GM23338 (cell line): Measurements from ENCODE around the gene DRC7. TPM values are rescaled to one million over a fixed set of nuclear protein-coding genes. Genes with fewer than 3 reads are reported as not detected.

Experiments used
- ATAC-seq: fragments of 200-7000 bp; cut with Tn5 transposase; 3 replicates; pipeline ENCODE4 v1.9.1; 2020
- DNase-seq: peaks from one replicate; pipeline ENCODE4 v3.0.0-alpha.2; 2015; ENCODE audit warnings: low spot score
- H2AFZ ChIP-seq: fragments of 200-600 bp; sonication (generic); 2 replicates; pipeline ENCODE4 v1.8.0; 2016; ENCODE audit warnings: antibody characterized with exemption, mild to moderate bottlenecking, moderate library complexity
- H3F3A ChIP-seq: fragments of 200-600 bp; sonication (generic); replicated peaks from 2 replicates; pipeline ENCODE4 v1.8.0; 2017; ENCODE audit warnings: antibody characterized with exemption, mixed run types, low read depth
- H3K27ac ChIP-seq: fragments of 200-600 bp; sonication (generic); 2 replicates; pipeline ENCODE4 v1.6.1; 2016; ENCODE audit warnings: low read depth
- H3K27me3 ChIP-seq: fragments of 200-600 bp; sonication (generic); 2 replicates; pipeline ENCODE4 v1.8.0; 2016; ENCODE audit warnings: mild to moderate bottlenecking, mixed run types, moderate library complexity; ENCODE audit not compliant: insufficient read depth
- H3K36me3 ChIP-seq: fragments of 200-600 bp; sonication (generic); 2 replicates; pipeline ENCODE4 v1.8.0; 2016; ENCODE audit warnings: mild to moderate bottlenecking; ENCODE audit not compliant: insufficient read depth
- H3K4me1 ChIP-seq: fragments of 200-600 bp; sonication (generic); 2 replicates; pipeline ENCODE4 v1.8.0; 2016; ENCODE audit warnings: mild to moderate bottlenecking, moderate library complexity; ENCODE audit not compliant: insufficient read depth
- H3K4me2 ChIP-seq: fragments of 200-600 bp; sonication (generic); 2 replicates; pipeline ENCODE4 v1.7.1; 2017; ENCODE audit warnings: mixed run types
- H3K4me3 ChIP-seq: fragments of 200-600 bp; sonication (generic); 2 replicates; pipeline ENCODE4 v1.6.1; 2016; ENCODE audit warnings: mixed run types
- H3K79me2 ChIP-seq: fragments of 200-600 bp; sonication (generic); replicated peaks from 2 replicates; pipeline ENCODE4 v1.8.0; 2017; ENCODE audit warnings: mild to moderate bottlenecking; ENCODE audit not compliant: insufficient read depth
- H3K9me2 ChIP-seq: fragments of 200-600 bp; sonication (generic); 2 replicates; pipeline ENCODE4 v1.8.0; 2017; ENCODE audit not compliant: insufficient read depth
- H4K20me1 ChIP-seq: fragments of 200-600 bp; sonication (generic); replicated peaks from 2 replicates; pipeline ENCODE4 v1.8.0; 2017; ENCODE audit warnings: mild to moderate bottlenecking; ENCODE audit not compliant: insufficient read depth
- H3K27ac Mint-ChIP-seq: 2 replicates; pipeline ENCODE4 v1.8.0; 2020; ENCODE audit warnings: inconsistent platforms, mild to moderate bottlenecking, moderate library complexity, mixed read lengths
- H3K27me3 Mint-ChIP-seq: 3 replicates; pipeline ENCODE4 v1.8.0; 2022; ENCODE audit warnings: low read depth, mild to moderate bottlenecking, moderate library complexity, mixed read lengths, inconsistent platforms; ENCODE audit not compliant: insufficient read depth, poor library complexity
- H3K36me3 Mint-ChIP-seq: 3 replicates; pipeline ENCODE4 v1.8.0; 2021; ENCODE audit warnings: low read depth, mild to moderate bottlenecking, inconsistent platforms, moderate library complexity, mixed read lengths
- H3K4me1 Mint-ChIP-seq: 3 replicates; pipeline ENCODE4 v1.8.0; 2020; ENCODE audit warnings: mild to moderate bottlenecking, inconsistent platforms, mixed read lengths
- H3K4me3 Mint-ChIP-seq: 3 replicates; pipeline ENCODE4 v1.8.0; 2021; ENCODE audit warnings: moderate library complexity, mild to moderate bottlenecking, inconsistent platforms, mixed read lengths
- H3K9me3 Mint-ChIP-seq: 3 replicates; pipeline ENCODE4 v1.8.0; 2020; ENCODE audit warnings: moderate library complexity, mild to moderate bottlenecking, inconsistent platforms, mixed read lengths
- CREB1 ChIP-seq: fragments of 250-450 bp; sonication (Bioruptor Pico); IDR thresholded peaks from 2 replicates; pipeline ENCODE4 v1.5.0; 2020; ENCODE audit warnings: low read depth, mild to moderate bottlenecking, moderate library complexity
- EZH2 ChIP-seq: fragments of 200-600 bp; sonication (generic); IDR thresholded peaks from one replicate; pipeline ENCODE4 v1.8.0; 2017; ENCODE audit warnings: antibody characterized with exemption, mild to moderate bottlenecking, low read depth; ENCODE audit not compliant: unreplicated experiment
- EZH2phosphoT487 ChIP-seq: fragments of 200-600 bp; sonication (generic); IDR thresholded peaks from one replicate; pipeline ENCODE4 v1.8.1; 2018; ENCODE audit warnings: antibody characterized with exemption; ENCODE audit not compliant: unreplicated experiment
- JUNB ChIP-seq: IDR thresholded peaks from one replicate; pipeline ENCODE4 v1.6.1; 2016; ENCODE audit warnings: antibody characterized with exemption; ENCODE audit not compliant: unreplicated experiment
- NANOG ChIP-seq: IDR thresholded peaks from 2 replicates; pipeline ENCODE4 v1.6.1; 2016; ENCODE audit warnings: antibody characterized with exemption, borderline replicate concordance
- POLR2AphosphoS5 ChIP-seq: IDR thresholded peaks from 2 replicates; pipeline ENCODE4 v1.6.1; 2016; ENCODE audit warnings: antibody characterized with exemption, low read depth
- STAT1 ChIP-seq: IDR thresholded peaks from one replicate; pipeline ENCODE4 v1.6.1; 2016; ENCODE audit warnings: antibody characterized with exemption; ENCODE audit not compliant: unreplicated experiment
- ZNF331 ChIP-seq: fragments of 250-450 bp; sonication (Bioruptor Pico); IDR thresholded peaks from 2 replicates; pipeline ENCODE4 v1.5.0; 2020; ENCODE audit warnings: low read depth, mild to moderate bottlenecking, moderate library complexity
- ZNF462 ChIP-seq: fragments of 250-450 bp; sonication (Bioruptor Pico); IDR thresholded peaks from 2 replicates; pipeline ENCODE4 v1.5.0; 2020; ENCODE audit warnings: mild to moderate bottlenecking, moderate library complexity
- polyA plus RNA-seq: library from polyadenylated mRNA; unstranded; fragments of >200 nt; fragmentation: Nextera tagmentation; extraction: Ambion mirVana; gene quantifications from 2 replicates; pipeline ENCODE4 v1.2.1, GENCODE V29; 2016
- total RNA-seq: library from RNA; depleted of rRNA; stranded (reverse); fragments of >200 nt; shearing (Covaris generic); gene quantifications from 2 replicates; pipeline ENCODE4 v1.2.3, GENCODE V29; 2014
- TF ChIP-seq, protein P1 (sequence below), 2 experiments: fragments of 200-600 bp in 1 of 2; sonication (generic) in 1 of 2; conservative IDR thresholded peaks; 2 replicates each; pipeline versions ENCODE4 v1.5.1 to v1.6.1; 2016 to 2017; ENCODE audit warnings: antibody characterized with exemption in 2 of 2, low read depth in 2 of 2, mild to moderate bottlenecking in 2 of 2, moderate library complexity in 1 of 2
- TF ChIP-seq, protein P2 (sequence below): IDR thresholded peaks from 2 replicates; pipeline ENCODE4 v1.6.1; 2016; ENCODE audit warnings: antibody characterized with exemption
- TF ChIP-seq, protein P3 (sequence below): IDR thresholded peaks from one replicate; pipeline ENCODE4 v1.6.1; 2018; ENCODE audit warnings: antibody characterized with exemption; ENCODE audit not compliant: unreplicated experiment

The DRC7 gene
- total and polyA plus RNA-seq, 2 experiments from 2014 or later, result not detected

GRCh38 chr16:57743458-57743857 is 48.9 kb downstream of the DRC7 start (continued):
- TF ChIP-seq, protein P1, sequence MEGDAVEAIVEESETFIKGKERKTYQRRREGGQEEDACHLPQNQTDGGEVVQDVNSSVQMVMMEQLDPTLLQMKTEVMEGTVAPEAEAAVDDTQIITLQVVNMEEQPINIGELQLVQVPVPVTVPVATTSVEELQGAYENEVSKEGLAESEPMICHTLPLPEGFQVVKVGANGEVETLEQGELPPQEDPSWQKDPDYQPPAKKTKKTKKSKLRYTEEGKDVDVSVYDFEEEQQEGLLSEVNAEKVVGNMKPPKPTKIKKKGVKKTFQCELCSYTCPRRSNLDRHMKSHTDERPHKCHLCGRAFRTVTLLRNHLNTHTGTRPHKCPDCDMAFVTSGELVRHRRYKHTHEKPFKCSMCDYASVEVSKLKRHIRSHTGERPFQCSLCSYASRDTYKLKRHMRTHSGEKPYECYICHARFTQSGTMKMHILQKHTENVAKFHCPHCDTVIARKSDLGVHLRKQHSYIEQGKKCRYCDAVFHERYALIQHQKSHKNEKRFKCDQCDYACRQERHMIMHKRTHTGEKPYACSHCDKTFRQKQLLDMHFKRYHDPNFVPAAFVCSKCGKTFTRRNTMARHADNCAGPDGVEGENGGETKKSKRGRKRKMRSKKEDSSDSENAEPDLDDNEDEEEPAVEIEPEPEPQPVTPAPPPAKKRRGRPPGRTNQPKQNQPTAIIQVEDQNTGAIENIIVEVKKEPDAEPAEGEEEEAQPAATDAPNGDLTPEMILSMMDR (conservative IDR thresholded peaks at IDR 0.05; ENCODE audit: low read depth in 2 of 2), result no peak
- no peak for TF ChIP-seq EZH2phosphoT487
- TF ChIP-seq ZNF331, result no peak
- TF ChIP-seq CREB1, result no peak
- TF ChIP-seq EZH2, result no peak
- TF ChIP-seq, protein P2, sequence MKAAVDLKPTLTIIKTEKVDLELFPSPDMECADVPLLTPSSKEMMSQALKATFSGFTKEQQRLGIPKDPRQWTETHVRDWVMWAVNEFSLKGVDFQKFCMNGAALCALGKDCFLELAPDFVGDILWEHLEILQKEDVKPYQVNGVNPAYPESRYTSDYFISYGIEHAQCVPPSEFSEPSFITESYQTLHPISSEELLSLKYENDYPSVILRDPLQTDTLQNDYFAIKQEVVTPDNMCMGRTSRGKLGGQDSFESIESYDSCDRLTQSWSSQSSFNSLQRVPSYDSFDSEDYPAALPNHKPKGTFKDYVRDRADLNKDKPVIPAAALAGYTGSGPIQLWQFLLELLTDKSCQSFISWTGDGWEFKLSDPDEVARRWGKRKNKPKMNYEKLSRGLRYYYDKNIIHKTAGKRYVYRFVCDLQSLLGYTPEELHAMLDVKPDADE, result no peak
- TF ChIP-seq, protein P3, sequence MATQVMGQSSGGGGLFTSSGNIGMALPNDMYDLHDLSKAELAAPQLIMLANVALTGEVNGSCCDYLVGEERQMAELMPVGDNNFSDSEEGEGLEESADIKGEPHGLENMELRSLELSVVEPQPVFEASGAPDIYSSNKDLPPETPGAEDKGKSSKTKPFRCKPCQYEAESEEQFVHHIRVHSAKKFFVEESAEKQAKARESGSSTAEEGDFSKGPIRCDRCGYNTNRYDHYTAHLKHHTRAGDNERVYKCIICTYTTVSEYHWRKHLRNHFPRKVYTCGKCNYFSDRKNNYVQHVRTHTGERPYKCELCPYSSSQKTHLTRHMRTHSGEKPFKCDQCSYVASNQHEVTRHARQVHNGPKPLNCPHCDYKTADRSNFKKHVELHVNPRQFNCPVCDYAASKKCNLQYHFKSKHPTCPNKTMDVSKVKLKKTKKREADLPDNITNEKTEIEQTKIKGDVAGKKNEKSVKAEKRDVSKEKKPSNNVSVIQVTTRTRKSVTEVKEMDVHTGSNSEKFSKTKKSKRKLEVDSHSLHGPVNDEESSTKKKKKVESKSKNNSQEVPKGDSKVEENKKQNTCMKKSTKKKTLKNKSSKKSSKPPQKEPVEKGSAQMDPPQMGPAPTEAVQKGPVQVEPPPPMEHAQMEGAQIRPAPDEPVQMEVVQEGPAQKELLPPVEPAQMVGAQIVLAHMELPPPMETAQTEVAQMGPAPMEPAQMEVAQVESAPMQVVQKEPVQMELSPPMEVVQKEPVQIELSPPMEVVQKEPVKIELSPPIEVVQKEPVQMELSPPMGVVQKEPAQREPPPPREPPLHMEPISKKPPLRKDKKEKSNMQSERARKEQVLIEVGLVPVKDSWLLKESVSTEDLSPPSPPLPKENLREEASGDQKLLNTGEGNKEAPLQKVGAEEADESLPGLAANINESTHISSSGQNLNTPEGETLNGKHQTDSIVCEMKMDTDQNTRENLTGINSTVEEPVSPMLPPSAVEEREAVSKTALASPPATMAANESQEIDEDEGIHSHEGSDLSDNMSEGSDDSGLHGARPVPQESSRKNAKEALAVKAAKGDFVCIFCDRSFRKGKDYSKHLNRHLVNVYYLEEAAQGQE, result no peak

- no peaks in the 10 kb centered on the region; the same call in 2 of the 3 replicates for H3K4me1 Mint-ChIP-seq
- no peak overlapping the region for H3K27ac Mint-ChIP-seq
- TF ChIP-seq NANOG, result no peak
- TF ChIP-seq EZH2, result no peak
- TF ChIP-seq EZH2phosphoT487, result no peak
- no peak for TF ChIP-seq CREB1
- no peak for TF ChIP-seq POLR2AphosphoS5
- no peak for TF ChIP-seq ZNF462 (CRISPR knock-in tag)
- TF ChIP-seq STAT1, result no peak
- no peak for TF ChIP-seq JUNB
- no peak for TF ChIP-seq ZNF331
Observed at GRCh38 chr16:57743886-57744641, 49.5 kb downstream of the DRC7 start.

More at GRCh38 chr16:57743886-57744641, 49.5 kb downstream of the DRC7 start:
- Histone ChIP-seq H3K79me2 (no peaks in the 10 kb centered on the region), H4K20me1 (no peaks in the 10 kb centered on the region; the same call in 1 of the 2 replicates), H3K4me1 (no peaks in the 10 kb centered on the region), H2AFZ (no peak overlapping the region), H3K4me3 (no peak overlapping the region), H3K27me3 (no peaks in the 10 kb centered on the region), H3F3A (no peaks in the 10 kb centered on the region), H3K9me2 (no peaks in the 10 kb centered on the region), H3K4me2 (no peak overlapping the region), H3K27ac (no peak overlapping the region), H3K36me3 (0 out of 2 replicates have a peak, but pooled peaks cover 7% of the 10 kb centered on the region)
- H3K27me3 Mint-ChIP-seq, result peaks cover 6% of the 10 kb centered on the region
- peaks cover 13% of the 10 kb centered on the region; the same call in 2 of the 3 replicates for H3K36me3 Mint-ChIP-seq
- no peaks in the 10 kb centered on the region for H3K9me3 Mint-ChIP-seq
- no peak for ATAC-seq
- no peak overlapping the region for H3K4me3 Mint-ChIP-seq
- no peak for DNase-seq
